T-helper 2 cell treated with Interferon-gamma antibody and Interleukin-4, amounts not matched to agents 5 μg/mL and 100 μg/mL, for 36 hours (primary cell): ENCODE results near the gene MAP2K5.

Source experiments
- DNase-seq: peaks from one replicate; pipeline ENCODE4 v3.0.0; 2021; ENCODE audit warnings: low spot score
- H3K27ac Mint-ChIP-seq: one replicate; pipeline ENCODE4 v1.8.0; 2021; ENCODE audit warnings: mild to moderate bottlenecking, mixed read lengths
- H3K27me3 Mint-ChIP-seq: one replicate; pipeline ENCODE4 v1.8.0; 2021; ENCODE audit warnings: low read depth, mixed read lengths
- H3K36me3 Mint-ChIP-seq: one replicate; pipeline ENCODE4 v1.8.0; 2021; ENCODE audit warnings: low read depth, mixed read lengths
- H3K4me1 Mint-ChIP-seq: one replicate; pipeline ENCODE4 v1.8.0; 2021; ENCODE audit warnings: low read depth, mixed read lengths
- H3K4me3 Mint-ChIP-seq: one replicate; pipeline ENCODE4 v1.8.0; 2022; ENCODE audit warnings: mild to moderate bottlenecking, moderate library complexity, mixed read lengths
- H3K9me3 Mint-ChIP-seq: one replicate; pipeline ENCODE4 v1.8.0; 2021; ENCODE audit warnings: mixed read lengths

The MAP2K5 gene

GRCh38 chr15:67803996-67804843, 261.7 kb downstream of the MAP2K5 start:
- no peaks in the 10 kb centered on the region for H3K9me3 Mint-ChIP-seq
- no peak for DNase-seq
- no peak overlapping the region for H3K27ac Mint-ChIP-seq
- H3K4me1 Mint-ChIP-seq: no peaks in the 10 kb centered on the region
- no peaks in the 10 kb centered on the region for H3K36me3 Mint-ChIP-seq
- no peaks in the 10 kb centered on the region for H3K27me3 Mint-ChIP-seq
- H3K4me3 Mint-ChIP-seq: no peak overlapping the region

- Mint-ChIP-seq H3K4me3 (no peak overlapping the region), H3K27me3 (no peaks in the 10 kb centered on the region), H3K4me1 (no peaks in the 10 kb centered on the region), H3K27ac (no peak overlapping the region), H3K36me3 (no peaks in the 10 kb centered on the region), H3K9me3 (no peaks in the 10 kb centered on the region)
- no peak for DNase-seq
Observed at GRCh38 chr15:67805008-67805665, 262.6 kb downstream of the MAP2K5 start.

- no peaks in the 10 kb centered on the region for H3K36me3 Mint-ChIP-seq
- no peaks in the 10 kb centered on the region for H3K9me3 Mint-ChIP-seq
- H3K27me3 Mint-ChIP-seq: no peaks in the 10 kb centered on the region
- no peaks in the 10 kb centered on the region for H3K4me1 Mint-ChIP-seq
- no peak overlapping the region for H3K4me3 Mint-ChIP-seq
- no peak overlapping the region for H3K27ac Mint-ChIP-seq
- no peak for DNase-seq
Observed at GRCh38 chr15:67805666-67806516, 263.4 kb downstream of the MAP2K5 start.

- Mint-ChIP-seq H3K9me3 (no peaks in the 10 kb centered on the region), H3K4me1 (no peaks in the 10 kb centered on the region), H3K4me3 (no peak overlapping the region), H3K27ac (no peak overlapping the region), H3K36me3 (no peaks in the 10 kb centered on the region), H3K27me3 (no peaks in the 10 kb centered on the region)
- DNase-seq: no peak
Observed at GRCh38 chr15:67806536-67806935, 264.0 kb downstream of the MAP2K5 start.

- Mint-ChIP-seq H3K4me1 (no peaks in the 10 kb centered on the region), H3K4me3 (no peak overlapping the region), H3K9me3 (no peaks in the 10 kb centered on the region), H3K36me3 (no peaks in the 10 kb centered on the region), H3K27me3 (no peaks in the 10 kb centered on the region), H3K27ac (no peak overlapping the region)
- DNase-seq: no peak
Observed at GRCh38 chr15:67807141-67807540, 264.6 kb downstream of the MAP2K5 start.

GRCh38 chr15:67807836-67808235, 265.3 kb downstream of the MAP2K5 start:
- no peaks in the 10 kb centered on the region for H3K9me3 Mint-ChIP-seq
- H3K4me1 Mint-ChIP-seq: no peaks in the 10 kb centered on the region
- H3K27me3 Mint-ChIP-seq: no peaks in the 10 kb centered on the region

GRCh38 chr15:67808821-67809220, 266.3 kb downstream of the MAP2K5 start:
- H3K36me3 Mint-ChIP-seq: no peaks in the 10 kb centered on the region
- no peaks in the 10 kb centered on the region for H3K4me1 Mint-ChIP-seq
- no peaks in the 10 kb centered on the region for H3K9me3 Mint-ChIP-seq
- no peak overlapping the region for H3K4me3 Mint-ChIP-seq
- no peak overlapping the region for H3K27ac Mint-ChIP-seq
- no peaks in the 10 kb centered on the region for H3K27me3 Mint-ChIP-seq
- no peak for DNase-seq

More at GRCh38 chr15:67807836-67808235, 265.3 kb downstream of the MAP2K5 start:
- no peak for DNase-seq
- Mint-ChIP-seq H3K36me3 (no peaks in the 10 kb centered on the region), H3K27ac (no peak overlapping the region), H3K4me3 (no peak overlapping the region)

- Mint-ChIP-seq H3K27ac (no peak overlapping the region), H3K4me1 (no peaks in the 10 kb centered on the region), H3K9me3 (no peaks in the 10 kb centered on the region), H3K27me3 (no peaks in the 10 kb centered on the region), H3K36me3 (no peaks in the 10 kb centered on the region), H3K4me3 (no peak overlapping the region)
- DNase-seq: no peak
Observed at GRCh38 chr15:67809441-67809840, 266.9 kb downstream of the MAP2K5 start.

GRCh38 chr15:67809866-67810265, 267.4 kb downstream of the MAP2K5 start:
- no peak for DNase-seq
- Mint-ChIP-seq H3K27me3 (no peaks in the 10 kb centered on the region), H3K4me3 (no peak overlapping the region), H3K9me3 (no peaks in the 10 kb centered on the region), H3K4me1 (no peaks in the 10 kb centered on the region), H3K36me3 (no peaks in the 10 kb centered on the region), H3K27ac (no peak overlapping the region)

GRCh38 chr15:67812241-67812644, 269.7 kb downstream of the MAP2K5 start:
- Mint-ChIP-seq H3K4me3 (no peak overlapping the region), H3K4me1 (no peaks in the 10 kb centered on the region), H3K27me3 (peaks cover 8% of the 10 kb centered on the region), H3K9me3 (no peaks in the 10 kb centered on the region), H3K27ac (no peak overlapping the region), H3K36me3 (no peaks in the 10 kb centered on the region)
- DNase-seq: no peak

GRCh38 chr15:67813104-67813634, 270.7 kb downstream of the MAP2K5 start:
- Mint-ChIP-seq H3K4me1 (no peaks in the 10 kb centered on the region), H3K9me3 (no peaks in the 10 kb centered on the region), H3K27me3 (peaks cover 11% of the 10 kb centered on the region), H3K36me3 (no peaks in the 10 kb centered on the region), H3K27ac (no peak overlapping the region), H3K4me3 (no peak overlapping the region)
- no peak for DNase-seq

GRCh38 chr15:67815036-67815592, 272.6 kb downstream of the MAP2K5 start:
- no peak for DNase-seq
- no peak overlapping the region for H3K27ac Mint-ChIP-seq
- no peaks in the 10 kb centered on the region for H3K9me3 Mint-ChIP-seq
- no peaks in the 10 kb centered on the region for H3K4me1 Mint-ChIP-seq
- H3K27me3 Mint-ChIP-seq: peaks cover 27% of the 10 kb centered on the region
- no peak overlapping the region for H3K4me3 Mint-ChIP-seq
- H3K36me3 Mint-ChIP-seq: no peaks in the 10 kb centered on the region

- H3K9me3 Mint-ChIP-seq: no peaks in the 10 kb centered on the region
- H3K27ac Mint-ChIP-seq: no peak overlapping the region
- no peaks in the 10 kb centered on the region for H3K36me3 Mint-ChIP-seq
- peaks cover 4% of the 10 kb centered on the region for H3K4me1 Mint-ChIP-seq
- H3K4me3 Mint-ChIP-seq: no peak overlapping the region
- no peak for DNase-seq
- H3K27me3 Mint-ChIP-seq: peaks cover 43% of the 10 kb centered on the region
Observed at GRCh38 chr15:67816668-67817067, 274.2 kb downstream of the MAP2K5 start.
